ENCODE measurements around the gene GP2. TPM values are rescaled to one million over a fixed set of nuclear protein-coding genes. Genes with fewer than 3 reads are reported as not detected.

The GP2 gene
- total and polyA plus RNA-seq, 2 donors (not counting 1 experiment from before 2014, with no cell fraction given), result not detected

- no peak overlapping the region for H3K4me3 ChIP-seq (replicated peaks in 1 of 4; ENCODE audit: control extremely low read depth in 1 of 4, insufficient read depth in 1 of 4, low read depth in 3 of 4, low read length in 4 of 4)
- no peaks in the 10 kb centered on the region for H3K79me2 ChIP-seq (ENCODE audit: control insufficient read depth, insufficient read depth, low read length)
- no peak overlapping the region for H2AFZ ChIP-seq (ENCODE audit: low read length)
- H3K27me3 ChIP-seq (ENCODE audit: control insufficient read depth, insufficient read depth, low read length), result no peaks in the 10 kb centered on the region
- no peak overlapping the region for H3K27ac ChIP-seq (ENCODE audit: insufficient read depth, low read length)
- TF ChIP-seq CTCF (conservative IDR thresholded peaks at IDR 0.05 in 1 of 2, IDR thresholded peaks at IDR 0.05 in 1 of 2; ENCODE audit: low read depth in 1 of 2, low read length in 2 of 2), result no peak
- DNase-seq (ENCODE audit: low read depth in 2 of 2), result no peak
- no peaks in the 10 kb centered on the region for H3K4me1 ChIP-seq (ENCODE audit: control insufficient read depth, extremely low read depth, insufficient read depth, low read length)
- H3K36me3 ChIP-seq (ENCODE audit: control insufficient read depth, insufficient read depth, low read length), result no peaks in the 10 kb centered on the region
- no peak overlapping the region for H3K9ac ChIP-seq (ENCODE audit: insufficient read depth, low read length)
- no peak overlapping the region for H3K4me2 ChIP-seq (ENCODE audit: extremely low read depth, insufficient read depth, low read length)
- H4K20me1 ChIP-seq (ENCODE audit: control insufficient read depth, extremely low read depth, insufficient read depth, low read length), result no peaks in the 10 kb centered on the region
- no peaks in the 10 kb centered on the region for H3K9me3 ChIP-seq (ENCODE audit: control insufficient read depth, insufficient read depth, low read depth, low read length)
Measured at GRCh38 chr16:20318006-20318405, 9.3 kb downstream of the GP2 start.

- no peaks in the 10 kb centered on the region for H3K4me1 ChIP-seq (ENCODE audit: control insufficient read depth, extremely low read depth, insufficient read depth, low read length)
- no peak overlapping the region for H3K4me2 ChIP-seq (ENCODE audit: extremely low read depth, insufficient read depth, low read length)
- no peak overlapping the region for H2AFZ ChIP-seq (ENCODE audit: low read length)
- no peaks in the 10 kb centered on the region for H3K27me3 ChIP-seq (ENCODE audit: control insufficient read depth, insufficient read depth, low read length)
- no peak for DNase-seq (ENCODE audit: low read depth in 2 of 2)
- no peak overlapping the region for H3K9ac ChIP-seq (ENCODE audit: insufficient read depth, low read length)
- no peaks in the 10 kb centered on the region for H3K9me3 ChIP-seq (ENCODE audit: control insufficient read depth, insufficient read depth, low read depth, low read length)
- no peaks in the 10 kb centered on the region for H4K20me1 ChIP-seq (ENCODE audit: control insufficient read depth, extremely low read depth, insufficient read depth, low read length)
- TF ChIP-seq EZH2 (IDR thresholded peaks at IDR 0.05; ENCODE audit: low read length, missing control alignments) (no peak), CTCF (conservative IDR thresholded peaks at IDR 0.05 in 1 of 2, IDR thresholded peaks at IDR 0.05 in 1 of 2; ENCODE audit: low read depth in 1 of 2, low read length in 2 of 2) (no peak)
- no peaks in the 10 kb centered on the region for H3K36me3 ChIP-seq (ENCODE audit: control insufficient read depth, insufficient read depth, low read length)
- H3K79me2 ChIP-seq (ENCODE audit: control insufficient read depth, insufficient read depth, low read length), result no peaks in the 10 kb centered on the region
- no peak overlapping the region for H3K27ac ChIP-seq (ENCODE audit: insufficient read depth, low read length)
- no peak overlapping the region for H3K4me3 ChIP-seq (replicated peaks in 1 of 4; ENCODE audit: control extremely low read depth in 1 of 4, insufficient read depth in 1 of 4, low read depth in 3 of 4, low read length in 4 of 4)
Measured at GRCh38 chr16:20317117-20317516, 10.2 kb downstream of the GP2 start.

GRCh38 chr16:20316715-20317114 is 10.6 kb downstream of the GP2 start:
- Histone ChIP-seq H3K9me3 (ENCODE audit: control insufficient read depth, insufficient read depth, low read depth, low read length) (no peaks in the 10 kb centered on the region), H3K27ac (ENCODE audit: insufficient read depth, low read length) (no peak overlapping the region), H3K4me1 (ENCODE audit: control insufficient read depth, extremely low read depth, insufficient read depth, low read length) (no peaks in the 10 kb centered on the region), H4K20me1 (ENCODE audit: control insufficient read depth, extremely low read depth, insufficient read depth, low read length) (no peaks in the 10 kb centered on the region), H3K4me2 (ENCODE audit: extremely low read depth, insufficient read depth, low read length) (no peak overlapping the region), H2AFZ (ENCODE audit: low read length) (no peak overlapping the region), H3K27me3 (ENCODE audit: control insufficient read depth, insufficient read depth, low read length) (no peaks in the 10 kb centered on the region), H3K79me2 (ENCODE audit: control insufficient read depth, insufficient read depth, low read length) (no peaks in the 10 kb centered on the region), H3K36me3 (ENCODE audit: control insufficient read depth, insufficient read depth, low read length) (no peaks in the 10 kb centered on the region), H3K4me3 (replicated peaks in 1 of 4; ENCODE audit: control extremely low read depth in 1 of 4, insufficient read depth in 1 of 4, low read depth in 3 of 4, low read length in 4 of 4) (no peak overlapping the region), H3K9ac (ENCODE audit: insufficient read depth, low read length) (no peak overlapping the region)
- no peak for TF ChIP-seq EZH2 (IDR thresholded peaks at IDR 0.05; ENCODE audit: low read length, missing control alignments)
- no peak for TF ChIP-seq CTCF (conservative IDR thresholded peaks at IDR 0.05 in 1 of 2, IDR thresholded peaks at IDR 0.05 in 1 of 2; ENCODE audit: low read depth in 1 of 2, low read length in 2 of 2)
- DNase-seq (ENCODE audit: low read depth in 2 of 2), result no peak

Data from fibroblast of lung (primary cell).